Breast epithelium (tissue), 4 donors: ENCODE results near the gene TPH1. TPM values are rescaled to one million over a fixed set of nuclear protein-coding genes. Genes with fewer than 3 reads are reported as not detected.

Experiments used
- DNase-seq, 2 donors: peaks; one replicate each; pipeline ENCODE4 v3.0.0-alpha.2; 2019; ENCODE audit warnings: low spot score in 2 of 2
- H3K27ac ChIP-seq, 2 donors: fragments of 200-600 bp; sonication (generic) in 1 of 2; one replicate each; pipeline ENCODE4 v1.5.1; 2016 to 2019; ENCODE audit warnings: mild to moderate bottlenecking in 1 of 2
- H3K27me3 ChIP-seq, 2 donors: fragments of 200-600 bp; sonication (generic) in 1 of 2; one replicate each; pipeline versions ENCODE4 v1.5.1 to v1.6.0; 2017 to 2019; ENCODE audit warnings: control low read depth in 1 of 2, mild to moderate bottlenecking in 1 of 2
- H3K36me3 ChIP-seq: fragments of 200-600 bp; one replicate; pipeline ENCODE4 v1.5.1; 2019
- H3K4me1 ChIP-seq, 2 donors: fragments of 200-600 bp; sonication (generic); one replicate each; pipeline ENCODE4 v1.5.1; 2016 to 2019; ENCODE audit warnings: control low read depth in 1 of 2
- H3K4me3 ChIP-seq, 3 donors: fragments of 200-600 bp; sonication (generic); 1 replicate in 2 of 3; 2 replicates in 1 of 3; pipeline ENCODE4 v1.5.1; 2016 to 2019; ENCODE audit warnings: mild to moderate bottlenecking in 3 of 3, moderate library complexity in 2 of 3
- H3K9me3 ChIP-seq, 2 donors: fragments of 200-600 bp; sonication (generic) in 1 of 2; one replicate each; pipeline ENCODE4 v1.5.1; 2016 to 2019; ENCODE audit warnings: control low read depth in 1 of 2
- POLR2A ChIP-seq: fragments of 450-650 bp; IDR thresholded peaks from one replicate; pipeline ENCODE4 v1.6.1; 2016; ENCODE audit warnings: antibody characterized with exemption, mild to moderate bottlenecking, moderate library complexity
- POLR2AphosphoS5 ChIP-seq, 3 donors: sonication (generic); formaldehyde crosslinking; IDR thresholded peaks; one replicate each; pipeline ENCODE4 v1.6.1; 2017; ENCODE audit warnings: antibody characterized with exemption in 3 of 3
- intact Hi-C: fragments of 100-400 bp; cut with DNase I; formaldehyde crosslinking; loops from one replicate; pipeline ENCODE4 v1.15.1; 2023; ENCODE audit warnings: low total_unique reads
- total RNA-seq, 3 donors: library from RNA; depleted of rRNA; stranded (reverse); fragments of >200 nt; gene quantifications; one replicate each; pipeline ENCODE4 v1.1.0, GENCODE V29; 2016
- TF ChIP-seq, protein P1 (sequence below), 3 donors: fragments of 450-650 bp; IDR thresholded peaks; one replicate each; pipeline ENCODE4 v1.5.1; 2016 to 2017; ENCODE audit warnings: antibody characterized with exemption in 3 of 3, mild to moderate bottlenecking in 3 of 3, moderate library complexity in 3 of 3

The TPH1 gene
- total RNA-seq, 3 donors from 2014 or later: 0.64 to 2.6 (median 1.2) TPM

- no peak for DNase-seq
- Histone ChIP-seq H3K9me3 (no peaks in the 10 kb centered on the region), H3K27me3 (no peaks in the 10 kb centered on the region), H3K27ac (no peak overlapping the region), H3K36me3 (no peaks in the 10 kb centered on the region), H3K4me1 (no peaks in the 10 kb centered on the region), H3K4me3 (no peak overlapping the region)
- TF ChIP-seq POLR2AphosphoS5 (IDR thresholded peaks at IDR 0.05) (no peak), POLR2A (no peak)
- TF ChIP-seq, protein P1, sequence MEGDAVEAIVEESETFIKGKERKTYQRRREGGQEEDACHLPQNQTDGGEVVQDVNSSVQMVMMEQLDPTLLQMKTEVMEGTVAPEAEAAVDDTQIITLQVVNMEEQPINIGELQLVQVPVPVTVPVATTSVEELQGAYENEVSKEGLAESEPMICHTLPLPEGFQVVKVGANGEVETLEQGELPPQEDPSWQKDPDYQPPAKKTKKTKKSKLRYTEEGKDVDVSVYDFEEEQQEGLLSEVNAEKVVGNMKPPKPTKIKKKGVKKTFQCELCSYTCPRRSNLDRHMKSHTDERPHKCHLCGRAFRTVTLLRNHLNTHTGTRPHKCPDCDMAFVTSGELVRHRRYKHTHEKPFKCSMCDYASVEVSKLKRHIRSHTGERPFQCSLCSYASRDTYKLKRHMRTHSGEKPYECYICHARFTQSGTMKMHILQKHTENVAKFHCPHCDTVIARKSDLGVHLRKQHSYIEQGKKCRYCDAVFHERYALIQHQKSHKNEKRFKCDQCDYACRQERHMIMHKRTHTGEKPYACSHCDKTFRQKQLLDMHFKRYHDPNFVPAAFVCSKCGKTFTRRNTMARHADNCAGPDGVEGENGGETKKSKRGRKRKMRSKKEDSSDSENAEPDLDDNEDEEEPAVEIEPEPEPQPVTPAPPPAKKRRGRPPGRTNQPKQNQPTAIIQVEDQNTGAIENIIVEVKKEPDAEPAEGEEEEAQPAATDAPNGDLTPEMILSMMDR (IDR thresholded peaks at IDR 0.05): no peak
- intact Hi-C loops: no loop called here
These were observed 21.3 kb upstream of the TPH1 start for GRCh38 chr11:18067372-18067771.

- intact Hi-C loops: no loop called here
- Histone ChIP-seq H3K4me1 (no peaks in the 10 kb centered on the region), H3K27me3 (no peaks in the 10 kb centered on the region), H3K4me3 (no peak overlapping the region), H3K27ac (no peak overlapping the region), H3K36me3 (no peaks in the 10 kb centered on the region), H3K9me3 (no peaks in the 10 kb centered on the region)
- no peak for DNase-seq
- TF ChIP-seq POLR2AphosphoS5 (IDR thresholded peaks at IDR 0.05) (no peak), POLR2A (no peak)
- TF ChIP-seq, protein P1 (IDR thresholded peaks at IDR 0.05): no peak
These were observed 20.6 kb upstream of the TPH1 start for GRCh38 chr11:18066626-18067025.

DNA sequence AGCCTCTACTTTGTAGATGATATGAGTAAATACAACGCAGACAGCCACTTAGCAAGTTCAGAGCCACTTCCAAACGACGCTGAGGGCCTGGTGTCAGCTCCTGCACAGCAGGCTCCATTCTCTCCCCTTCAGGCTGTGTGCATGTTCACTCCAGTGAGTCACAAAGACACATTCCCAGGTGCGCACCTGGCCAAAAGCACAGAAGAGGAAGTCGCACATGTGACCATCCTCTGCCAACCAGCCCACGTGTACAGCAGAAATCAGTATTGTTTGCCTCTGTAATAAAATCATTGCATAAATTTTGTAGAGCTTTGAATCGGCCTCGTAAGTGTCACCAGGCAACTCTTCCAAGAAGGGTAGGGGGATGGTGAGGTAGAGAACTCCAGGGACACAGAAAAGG is 19.5 kb upstream of the TPH1 start:
- Histone ChIP-seq H3K4me1 (no peaks in the 10 kb centered on the region), H3K27ac (no peak overlapping the region), H3K4me3 (no peak overlapping the region), H3K36me3 (no peaks in the 10 kb centered on the region), H3K27me3 (no peaks in the 10 kb centered on the region), H3K9me3 (no peaks in the 10 kb centered on the region)
- intact Hi-C loops: no loop called here
- no peak for TF ChIP-seq POLR2AphosphoS5 (IDR thresholded peaks at IDR 0.05)
- peak; percentile 28 to 67 for DNase-seq

DNA sequence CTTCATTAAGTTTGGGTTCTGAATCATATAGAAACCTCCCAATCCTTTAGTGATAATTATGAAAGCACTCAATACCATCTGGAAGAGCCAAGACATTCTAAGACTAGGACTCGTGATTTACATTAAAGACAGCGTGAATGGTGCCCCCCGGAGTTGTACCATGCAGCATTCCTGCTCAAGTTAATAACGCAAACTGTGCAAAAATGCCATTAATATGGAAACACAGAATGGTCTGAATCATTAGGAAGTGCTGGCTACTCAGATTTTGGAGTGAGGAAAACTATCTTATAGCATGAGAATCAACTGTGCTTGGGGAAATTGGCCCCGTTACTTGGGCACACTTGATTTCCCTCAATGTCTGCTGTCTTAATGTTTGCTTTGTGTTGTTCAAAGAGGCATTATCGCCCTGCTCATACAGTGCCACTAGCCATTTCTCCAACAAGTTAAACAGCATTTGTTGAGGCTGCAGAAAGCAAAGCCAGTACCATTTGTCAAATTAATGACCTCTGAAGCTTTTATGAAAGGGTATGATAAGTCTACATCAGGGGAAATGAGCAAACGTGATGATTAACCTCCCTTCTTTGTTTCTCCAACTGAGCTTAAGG is 18.5 kb upstream of the TPH1 start:
- DNase-seq: no peak
- intact Hi-C loops: no loop called here
- no peaks in the 10 kb centered on the region for H3K36me3 ChIP-seq
- H3K27me3 ChIP-seq: no peaks in the 10 kb centered on the region
- H3K9me3 ChIP-seq: no peaks in the 10 kb centered on the region
- no peak overlapping the region for H3K4me3 ChIP-seq
- H3K4me1 ChIP-seq: no peaks in the 10 kb centered on the region
- TF ChIP-seq POLR2A (no peak), POLR2AphosphoS5 (IDR thresholded peaks at IDR 0.05) (no peak)
- TF ChIP-seq, protein P1 (IDR thresholded peaks at IDR 0.05): no peak
- H3K27ac ChIP-seq: no peak overlapping the region

- intact Hi-C loops: no loop called here
- TF ChIP-seq POLR2A: no peak
- no peak for TF ChIP-seq POLR2AphosphoS5 (IDR thresholded peaks at IDR 0.05)
- TF ChIP-seq, protein P1 (IDR thresholded peaks at IDR 0.05): no peak
- no peaks in the 10 kb centered on the region for H3K4me1 ChIP-seq
These were observed 17.9 kb upstream of the TPH1 start for GRCh38 chr11:18063862-18064434.

More at GRCh38 chr11:18063862-18064434, 17.9 kb upstream of the TPH1 start:
- no peaks in the 10 kb centered on the region for H3K36me3 ChIP-seq
- H3K4me3 ChIP-seq: no peak overlapping the region
- H3K27ac ChIP-seq: peak overlapping the region in 1 of 2 donors; percentile 39
- no peak for DNase-seq
- H3K27me3 ChIP-seq: no peaks in the 10 kb centered on the region
- no peaks in the 10 kb centered on the region for H3K9me3 ChIP-seq
